ENCODE measurements around the gene MC1R. TPM values are rescaled to one million over a fixed set of nuclear protein-coding genes. Genes with fewer than 3 reads are reported as not detected.

The MC1R gene
- total and polyA plus RNA-seq, 2 of the 8 experiments (the other 6 are each of a cell fraction or from before 2014, with no cell fraction given) = 2.2 to 2.9 TPM

- Histone ChIP-seq H3K9me3 (ENCODE audit: insufficient read depth in 2 of 2, low read depth in 1 of 2, low read length in 1 of 2) (no peaks in the 10 kb centered on the region), H3K79me2 (ENCODE audit: control insufficient read depth in 1 of 2, insufficient read depth in 2 of 2, low read length in 2 of 2) (peaks cover 0 to 3% of the 10 kb centered on the region in 2 experiments; a peak in 2 of 4 replicates), H3K4me3 (ENCODE audit: extremely low read depth in 1 of 4, insufficient read depth in 2 of 4, low read depth in 3 of 4, low read length in 4 of 4) (peak overlapping the region; percentile 65 to 95 (median 72)), H4K91ac (replicated peaks; ENCODE audit: insufficient read length, low read length) (peak overlapping the region; percentile 79), H3K18ac (ENCODE audit: extremely low read depth, low read length) (peak overlapping the region; percentile 97), H3K27ac (ENCODE audit: low read depth, low read length) (peak overlapping the region; percentile 39; the same call in 1 of the 2 replicates), H2BK12ac (ENCODE audit: low read depth, low read length) (0 out of 2 replicates have a peak overlapping the region, but pooled peaks have one; percentile 60), H4K8ac (ENCODE audit: extremely low read depth, insufficient read depth, low read length) (peak overlapping the region; percentile 87), H3K4me1 (replicated peaks in 1 of 4; ENCODE audit: control insufficient read depth in 3 of 4, insufficient read depth in 4 of 4, low read length in 3 of 4) (peaks cover 0 to 34% (median 25%) of the 10 kb centered on the region in 4 experiments; a peak in 6 of 7 replicates), H3K9ac (replicated peaks in 1 of 4; ENCODE audit: extremely low read depth in 1 of 4, low read depth in 3 of 4, low read length in 3 of 4) (peak overlapping the region; percentile 35 to 73 (median 54); a peak in 6 of 7 replicates), H3K4ac (replicated peaks; ENCODE audit: insufficient read length, low read depth, low read length) (peak overlapping the region; percentile 84), H4K5ac (ENCODE audit: insufficient read length, low read depth, low read length) (peak overlapping the region; percentile 82), H2BK120ac (replicated peaks; ENCODE audit: low read depth, low read length) (no peak overlapping the region), H3K4me2 (ENCODE audit: insufficient read depth in 1 of 2, low read depth in 2 of 2, low read length in 2 of 2) (peak overlapping the region; percentile 82 to 96), H3K36me3 (ENCODE audit: control insufficient read depth in 2 of 4, insufficient read depth in 4 of 4, low read length in 3 of 4) (no peaks in the 10 kb centered on the region), H3K79me1 (ENCODE audit: low read depth, low read length) (0 out of 2 replicates have a peak, but pooled peaks cover under 1% of the 10 kb centered on the region), H2AFZ (ENCODE audit: low read length) (no peak overlapping the region; the same call in 1 of the 2 replicates), H2BK20ac (ENCODE audit: low read length) (no peak overlapping the region), H3K14ac (ENCODE audit: insufficient read length) (no peak overlapping the region), H2BK15ac (ENCODE audit: low read length) (no peak overlapping the region), H2AK5ac (ENCODE audit: low read depth, low read length) (no peak overlapping the region), H4K20me1 (replicated peaks in 1 of 2; ENCODE audit: control insufficient read depth in 1 of 2, insufficient read depth in 2 of 2, low read length in 2 of 2) (peaks cover 5 to 11% of the 10 kb centered on the region in 2 experiments), H2BK5ac (ENCODE audit: low read depth, low read length) (peak overlapping the region; percentile 85; the same call in 1 of the 2 replicates), H3K56ac (replicated peaks; ENCODE audit: insufficient read length, low read depth, low read length) (peak overlapping the region; percentile 77), H3K27me3 (replicated peaks in 1 of 4; ENCODE audit: control insufficient read depth in 3 of 4, extremely low read depth in 1 of 4, insufficient read depth in 3 of 4, low read length in 3 of 4) (peaks cover 0 to 19% (median 16%) of the 10 kb centered on the region in 4 experiments; a peak in 6 of 7 replicates), H3K23me2 (ENCODE audit: low read depth, low read length) (peaks cover 31% of the 10 kb centered on the region), H3K23ac (ENCODE audit: insufficient read length) (no peak overlapping the region)
- 1% methylated on average over 27 of the region's 31 CpGs; no CpG with 5 or more reads in 1 of the 2 experiments for WGBS, 2 experiments (ENCODE audit: extremely low coverage in 1 of 2, insufficient coverage in 1 of 2, insufficient read length in 1 of 2, insufficient replicate concordance in 2 of 2, low coverage in 1 of 2, low lambda C conversion rate in 2 of 2, missing lambda C conversion rate in 1 of 2)
- POLR2A ChIA-PET (ENCODE audit: partially characterized antibody) = interaction anchor here (0.5 to 6.5 kb wide), 31 partner anchors 9 to 326 kb away, joined by 3 to 71 read pairs (median 4); partner anchors contain the start of genes CDK10, DBNDD1, DEF8 and FANCA
- DNase-seq (ENCODE audit: low read depth in 1 of 2, low spot score in 2 of 2) (peak in 1 of 2 experiments; percentile 70), FAIRE-seq (no peak)
- TF ChIP-seq SP1 (IDR thresholded peaks at IDR 0.05; ENCODE audit: low read depth, low read length) = no peak
- TF ChIP-seq CHD2 (IDR thresholded peaks at IDR 0.05; ENCODE audit: low read length) = no peak
- TF ChIP-seq CHD1 (IDR thresholded peaks at IDR 0.05; ENCODE audit: low read depth, low read length) = no peak
- peak; percentile 43; the same call in 1 of the 2 replicates for TF ChIP-seq JUND (IDR thresholded peaks at IDR 0.05; ENCODE audit: low read length)
- TF ChIP-seq TAF7 (optimal IDR thresholded peaks at IDR 0.05; ENCODE audit: borderline replicate concordance, low read depth, low read length) = peak; percentile 10
- no peak for TF ChIP-seq GABPA (IDR thresholded peaks at IDR 0.05; ENCODE audit: borderline replicate concordance, insufficient read depth, low read length)
- TF ChIP-seq ATF3 (IDR thresholded peaks at IDR 0.05; ENCODE audit: insufficient read depth, low read depth, low read length) = no peak
- no peak for TF ChIP-seq RNF2 (IDR thresholded peaks at IDR 0.05; ENCODE audit: borderline replicate concordance, low read depth, low read length, missing control alignments, poor library complexity, severe bottlenecking)
- no peak for TF ChIP-seq CBX8 (IDR thresholded peaks at IDR 0.05; ENCODE audit: borderline replicate concordance, low read depth, low read length)
- TF ChIP-seq SP2 (IDR thresholded peaks at IDR 0.05; ENCODE audit: low read length) = no peak
- TF ChIP-seq TCF12 (IDR thresholded peaks at IDR 0.05; ENCODE audit: low read depth, low read length) = no peak
- TF ChIP-seq BACH1 (IDR thresholded peaks at IDR 0.05; ENCODE audit: low read length) = peak; percentile 27; the same call in 1 of the 2 replicates
- CTCF ChIA-PET (ENCODE audit: partially characterized antibody) = interaction anchor here (0.9 to 8.7 kb wide), 4 partner anchors 13 to 225 kb away, joined by 3 to 70 read pairs (median 4); no protein-coding TSS in a partner anchor
Observed at GRCh38 chr16:89922477-89922883, 3.8 kb downstream of the MC1R start.
